ENCODE measurements around the gene CNOT3.
"Not testable (repeated sequence)": the region's sequence is repeated elsewhere in the genome, so short reads cannot be mapped to it uniquely, and the experiment has no call there.

CNOT3 gene

DNA sequence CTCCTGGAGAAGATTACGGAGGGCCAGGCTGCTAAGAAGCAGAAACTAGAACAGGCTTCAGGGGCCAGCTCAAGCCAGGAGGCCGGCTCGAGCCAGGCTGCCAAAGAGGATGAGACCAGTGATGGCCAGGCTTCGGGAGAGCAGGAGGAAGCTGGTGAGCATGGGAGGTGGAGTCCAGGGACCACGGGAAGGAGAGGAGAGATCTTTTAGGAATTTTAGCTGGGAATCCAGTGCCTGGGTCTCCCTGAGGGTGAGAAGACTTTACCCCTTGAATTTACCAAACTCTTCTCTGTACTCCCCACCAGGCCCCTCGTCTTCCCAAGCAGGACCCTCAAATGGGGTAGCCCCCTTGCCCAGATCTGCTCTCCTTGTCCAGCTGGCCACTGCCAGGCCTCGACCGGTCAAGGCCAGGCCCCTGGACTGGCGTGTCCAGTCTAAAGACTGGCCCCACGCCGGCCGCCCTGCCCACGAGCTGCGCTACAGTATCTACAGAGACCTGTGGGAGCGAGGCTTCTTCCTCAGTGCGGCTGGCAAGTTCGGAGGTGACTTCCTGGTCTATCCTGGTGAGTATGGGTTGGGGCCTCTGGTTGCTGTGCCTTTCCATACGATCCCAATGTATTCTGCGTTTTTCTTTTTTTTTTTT lies 54.4 kb downstream of the CNOT3 start:
- no peak for DNase-seq (ENCODE audit: low spot score)

GRCh38 chr19:54193011-54193410 lies 55.4 kb downstream of the CNOT3 start:
- no peak for DNase-seq (ENCODE audit: low spot score)

GRCh38 chr19:54194463-54194862 lies 56.9 kb downstream of the CNOT3 start:
- not testable (repeated sequence) for DNase-seq (ENCODE audit: low spot score)

GRCh38 chr19:54196536-54196935 lies 59.0 kb downstream of the CNOT3 start:
- no peak for DNase-seq (ENCODE audit: low spot score)

GRCh38 chr19:54197121-54197520 lies 59.6 kb downstream of the CNOT3 start:
- no peak for DNase-seq (ENCODE audit: low spot score)

DNA sequence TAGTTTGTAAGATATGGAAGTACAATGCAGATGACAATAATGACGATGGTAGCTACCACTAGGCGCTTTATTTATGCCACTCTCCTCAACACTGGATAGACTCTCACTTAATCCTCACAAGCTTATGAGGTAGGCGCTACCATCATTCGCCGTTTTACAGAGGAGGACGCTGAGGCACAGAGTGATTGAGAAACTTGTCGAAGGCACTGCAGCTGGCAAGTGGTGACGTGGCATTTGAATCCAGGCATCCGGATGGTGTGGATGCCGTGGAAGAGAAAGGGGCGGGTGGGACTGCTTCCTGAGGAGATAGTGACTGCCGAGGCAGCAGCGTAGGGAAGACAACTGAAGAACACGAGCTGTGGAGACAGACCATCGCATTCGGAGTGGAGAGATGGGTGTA lies 61.8 kb downstream of the CNOT3 start:
- no peak for DNase-seq (ENCODE audit: low spot score)

DNA sequence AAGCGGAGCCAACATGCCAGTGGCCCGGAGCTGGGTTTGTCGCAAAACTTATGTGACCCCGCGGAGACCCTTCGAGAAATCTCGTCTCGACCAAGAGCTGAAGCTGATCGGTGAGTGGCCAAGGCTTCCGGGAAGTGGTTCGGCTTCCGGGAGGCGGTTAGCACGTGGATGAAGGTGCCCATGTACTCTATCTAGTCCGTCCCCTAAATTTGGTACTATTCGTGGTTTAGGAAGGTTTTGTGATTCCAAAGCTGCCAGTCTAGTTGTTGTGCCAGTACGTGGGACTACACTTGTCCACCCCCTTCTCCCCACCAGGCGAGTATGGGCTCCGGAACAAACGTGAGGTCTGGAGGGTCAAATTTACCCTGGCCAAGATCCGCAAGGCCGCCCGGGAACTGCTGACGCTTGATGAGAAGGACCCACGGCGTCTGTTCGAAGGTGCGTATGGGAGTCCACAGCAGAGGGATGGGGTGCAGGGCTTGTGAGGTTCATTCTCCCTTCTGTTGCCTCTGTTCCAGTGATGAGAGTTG lies 63.7 kb downstream of the CNOT3 start:
- DNase-seq (ENCODE audit: low spot score): no peak

DNA sequence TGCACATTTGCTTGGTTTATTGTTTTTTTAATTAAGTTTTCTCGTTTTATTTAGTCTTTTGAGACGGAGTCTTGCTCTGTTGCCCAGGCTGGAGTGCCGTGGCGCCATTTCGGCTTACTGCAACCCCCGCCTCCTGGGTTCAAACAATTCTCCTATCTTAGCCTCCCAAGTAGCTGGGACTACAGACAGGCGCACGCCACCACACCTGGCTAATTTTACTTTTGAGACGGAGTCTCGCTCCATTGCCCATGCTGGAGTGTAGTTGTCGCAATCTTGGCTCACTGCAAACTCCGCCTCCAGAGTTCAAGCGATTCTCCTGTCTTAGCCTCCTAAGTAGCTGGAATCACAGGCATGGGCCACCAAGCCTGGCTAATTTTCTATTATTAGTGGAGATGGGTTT lies 64.4 kb downstream of the CNOT3 start:
- DNase-seq (ENCODE audit: low spot score): no peak

DNA sequence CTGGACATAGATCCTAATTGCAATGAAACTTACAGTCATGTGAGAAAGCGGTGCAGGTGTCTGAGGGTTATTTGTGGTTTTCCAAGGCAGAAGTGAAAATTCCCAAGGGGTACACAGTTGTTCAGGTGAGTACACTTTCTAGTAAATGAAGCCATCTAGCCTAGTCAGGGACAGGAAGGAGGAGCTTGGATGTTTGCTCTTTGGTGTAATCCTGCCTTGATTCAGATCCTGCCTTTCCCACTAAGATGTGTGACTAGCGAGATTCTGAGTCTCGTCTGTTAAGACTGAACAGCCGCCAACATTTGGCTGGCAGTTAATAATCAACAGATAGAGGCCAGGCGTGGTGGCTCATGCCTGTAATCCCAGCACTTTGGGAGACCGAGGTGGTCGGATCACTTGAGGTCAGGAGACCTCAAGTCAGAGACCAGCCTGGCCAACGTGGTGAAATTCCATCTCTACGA lies 65.6 kb downstream of the CNOT3 start:
- DNase-seq (ENCODE audit: low spot score): no peak

GRCh38 chr19:54204767-54205468 lies 67.4 kb downstream of the CNOT3 start:
- no peak for DNase-seq (ENCODE audit: low spot score)
